Activated naive CD4-positive, alpha-beta T cell treated with anti-CD3 and anti-CD28 coated beads, Interleukin-2, amount 10 ng/mL, durations not matched to agents 7 days and 5 days (primary cell): Measurements from ENCODE around the gene C1QTNF1.

Source experiments
- CTCF ChIA-PET: fragments of 350-600 bp; sonication (Branson Sonifier 250); formaldehyde crosslinking; loops from one replicate; lab custom pipeline; 2021; ENCODE audit warnings: antibody characterized with exemption; lab: Charles Lee
- DNase-seq: peaks from one replicate; pipeline ENCODE4 v3.0.0-alpha.2; 2020
- H3K27ac Mint-ChIP-seq: one replicate; pipeline ENCODE4 v1.8.0; 2021; ENCODE audit warnings: mild to moderate bottlenecking, moderate library complexity, mixed read lengths
- H3K27me3 Mint-ChIP-seq: one replicate; pipeline ENCODE4 v1.8.0; 2021; ENCODE audit warnings: mild to moderate bottlenecking, mixed read lengths
- H3K36me3 Mint-ChIP-seq: one replicate; pipeline ENCODE4 v1.8.0; 2021; ENCODE audit warnings: mixed read lengths
- H3K4me1 Mint-ChIP-seq: one replicate; pipeline ENCODE4 v1.8.0; 2021; ENCODE audit warnings: mixed read lengths
- H3K4me3 Mint-ChIP-seq: one replicate; pipeline ENCODE4 v1.8.0; 2021; ENCODE audit warnings: mild to moderate bottlenecking, moderate library complexity, mixed read lengths
- H3K9me3 Mint-ChIP-seq: one replicate; pipeline ENCODE4 v1.8.0; 2021; ENCODE audit warnings: mixed read lengths

C1QTNF1 gene

DNA sequence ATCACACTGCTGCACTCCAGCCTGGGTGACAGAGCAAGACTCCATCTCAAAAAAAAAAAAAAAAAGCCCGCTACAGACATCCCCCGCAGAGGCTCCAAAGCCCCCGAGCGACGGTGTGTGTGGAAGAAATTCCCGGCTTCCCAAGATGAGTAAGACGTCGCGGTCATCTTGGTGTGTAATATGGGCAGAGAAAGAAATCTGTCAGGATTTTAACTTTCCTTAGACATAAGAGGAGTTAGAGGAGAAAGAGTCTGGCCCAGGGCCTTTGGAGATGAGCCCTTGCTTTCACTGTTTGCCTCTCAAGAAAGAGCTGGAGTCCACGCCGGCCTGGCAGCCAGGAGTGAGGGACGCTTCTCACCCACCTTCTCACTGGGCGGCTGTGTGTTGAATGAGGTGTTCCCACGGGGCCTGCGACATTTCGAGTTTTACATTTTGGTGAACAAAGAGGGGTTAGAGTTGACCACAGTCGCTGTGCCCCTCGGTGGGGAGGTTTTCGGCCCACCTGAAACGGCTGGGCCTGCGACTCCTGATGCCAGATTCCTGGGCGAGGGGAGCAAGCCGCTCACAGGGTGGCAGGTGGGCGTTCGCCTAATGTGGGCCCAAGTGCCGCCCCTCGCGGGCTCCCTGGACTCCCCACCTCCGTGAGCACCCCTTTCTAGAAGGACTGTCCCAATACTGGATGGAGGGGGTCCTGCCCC, 17.9 kb downstream of the C1QTNF1 start:
- Mint-ChIP-seq H3K27ac (no peak overlapping the region), H3K36me3 (no peaks in the 10 kb centered on the region), H3K4me1 (no peaks in the 10 kb centered on the region), H3K9me3 (peaks cover 7% of the 10 kb centered on the region), H3K27me3 (peaks cover 22% of the 10 kb centered on the region), H3K4me3 (no peak overlapping the region)
- no peak for DNase-seq
- CTCF ChIA-PET, result interaction anchor here (0.6 to 1.7 kb wide), 13 partner anchors 8 to 352 kb away, joined by 3 to 7 read pairs (median 4); partner anchors contain the start of gene LGALS3BP

DNA sequence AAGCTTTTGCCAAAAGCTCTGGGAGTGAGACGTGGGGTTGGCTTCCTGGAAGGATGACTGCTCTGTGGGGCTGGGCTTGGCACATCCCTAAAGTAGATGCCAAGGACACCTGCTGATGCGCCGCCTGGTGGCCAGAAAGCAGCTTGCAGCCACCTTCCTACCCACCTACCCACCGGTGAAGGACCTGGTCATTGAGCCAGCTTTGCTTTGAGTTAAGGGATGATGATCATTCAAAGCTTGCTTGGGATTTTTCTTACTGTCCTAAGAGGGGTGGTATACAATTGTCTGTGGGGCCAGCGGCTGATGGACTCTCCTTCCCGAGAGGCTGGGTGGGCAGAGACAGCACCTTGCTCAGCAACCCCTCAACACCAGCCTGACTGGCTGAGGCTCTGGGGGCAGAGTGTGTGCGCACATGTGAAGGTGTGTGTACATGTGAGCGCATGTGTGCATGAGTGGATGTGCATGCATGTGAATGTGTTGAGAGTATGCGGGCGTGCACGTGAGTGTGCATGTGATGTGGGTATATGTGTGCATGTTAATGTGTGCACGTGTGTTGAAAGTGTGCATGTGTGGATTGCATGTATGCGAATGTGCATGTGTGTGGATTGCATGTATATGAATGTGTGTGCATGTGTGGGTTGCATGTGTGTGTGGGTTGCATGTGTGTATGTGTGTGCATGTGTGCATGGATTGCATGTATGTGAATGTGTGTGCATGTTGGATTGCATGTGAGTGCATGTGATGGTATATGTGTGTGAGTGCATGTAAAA, 18.6 kb downstream of the C1QTNF1 start:
- no peak overlapping the region for H3K4me3 Mint-ChIP-seq
- H3K9me3 Mint-ChIP-seq, result peaks cover 7% of the 10 kb centered on the region
- no peaks in the 10 kb centered on the region for H3K36me3 Mint-ChIP-seq
- CTCF ChIA-PET, result interaction anchor here (0.6 to 1.7 kb wide), 12 partner anchors 9 to 90 kb away, joined by 3 to 7 read pairs (median 4); partner anchors contain the start of gene LGALS3BP
- H3K27ac Mint-ChIP-seq, result no peak overlapping the region
- peaks cover 22% of the 10 kb centered on the region for H3K27me3 Mint-ChIP-seq
- peak; percentile 81 for DNase-seq
- no peaks in the 10 kb centered on the region for H3K4me1 Mint-ChIP-seq

DNA sequence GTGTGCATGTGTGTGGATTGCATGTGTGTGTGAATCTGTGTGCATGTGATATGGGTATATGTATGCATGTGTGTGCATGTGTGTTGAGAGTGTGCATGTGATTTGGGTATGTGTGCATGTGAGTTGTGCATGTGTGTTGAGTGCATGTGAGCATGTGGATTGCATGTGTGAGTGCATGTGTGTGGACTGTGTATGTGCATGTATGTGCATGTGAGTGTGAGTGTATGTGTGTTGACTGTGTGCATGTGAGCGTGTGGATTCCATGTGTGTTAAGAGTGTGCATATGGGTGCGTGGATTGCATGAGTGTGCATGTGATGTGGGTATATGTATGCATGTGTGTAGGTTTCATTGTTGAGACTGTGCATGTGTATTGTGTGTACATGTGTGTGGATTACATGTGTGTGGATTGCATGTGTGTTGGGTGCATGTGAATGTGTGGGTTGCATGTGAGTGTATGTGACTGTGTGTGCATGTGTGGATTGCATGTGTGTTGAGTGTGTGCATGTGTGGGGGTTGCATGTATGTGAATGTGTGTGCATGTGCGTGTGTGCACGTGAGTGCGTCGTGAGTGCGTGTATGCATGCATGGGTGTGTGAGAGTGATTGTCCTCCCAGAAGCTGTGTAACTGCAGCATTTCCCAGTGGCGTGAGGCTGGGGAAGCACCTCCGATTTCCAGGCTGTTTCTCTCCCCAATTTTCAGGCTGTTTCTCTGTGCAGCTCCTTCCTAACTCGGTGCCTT, 19.4 kb downstream of the C1QTNF1 start:
- DNase-seq, result no peak
- Mint-ChIP-seq H3K4me3 (no peak overlapping the region), H3K36me3 (no peaks in the 10 kb centered on the region), H3K9me3 (peaks cover 7% of the 10 kb centered on the region), H3K27me3 (peaks cover 22% of the 10 kb centered on the region), H3K27ac (no peak overlapping the region), H3K4me1 (no peaks in the 10 kb centered on the region)
- CTCF ChIA-PET, result interaction anchor here (0.9 to 3.2 kb wide), 6 partner anchors 10 to 349 kb away, joined by 3 to 28 read pairs (median 10); no protein-coding TSS in a partner anchor

DNA sequence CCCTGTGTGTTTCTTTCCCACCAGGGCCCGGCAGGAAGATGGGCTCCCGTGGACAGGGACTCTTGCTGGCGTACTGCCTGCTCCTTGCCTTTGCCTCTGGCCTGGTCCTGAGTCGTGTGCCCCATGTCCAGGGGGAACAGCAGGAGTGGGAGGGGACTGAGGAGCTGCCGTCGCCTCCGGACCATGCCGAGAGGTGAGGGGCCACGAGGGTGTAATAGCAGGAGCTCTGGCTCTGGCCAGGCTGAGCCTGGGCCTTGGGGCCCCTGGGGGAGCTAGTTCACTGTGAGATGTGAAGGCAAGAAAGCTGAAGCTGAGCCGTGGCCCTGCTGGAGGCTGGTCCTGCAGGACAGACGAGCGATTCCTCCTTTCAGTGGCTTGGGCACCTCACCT, 20.0 kb downstream of the C1QTNF1 start:
- H3K9me3 Mint-ChIP-seq, result peaks cover 7% of the 10 kb centered on the region
- CTCF ChIA-PET, result interaction anchor here (0.9 to 3.2 kb wide), 7 partner anchors 10 to 349 kb away, joined by 3 to 28 read pairs (median 5); no protein-coding TSS in a partner anchor
- H3K4me3 Mint-ChIP-seq, result no peak overlapping the region
- DNase-seq, result no peak
- H3K27me3 Mint-ChIP-seq, result peaks cover 22% of the 10 kb centered on the region
- H3K27ac Mint-ChIP-seq, result no peak overlapping the region
- H3K36me3 Mint-ChIP-seq, result no peaks in the 10 kb centered on the region
- no peaks in the 10 kb centered on the region for H3K4me1 Mint-ChIP-seq

DNA sequence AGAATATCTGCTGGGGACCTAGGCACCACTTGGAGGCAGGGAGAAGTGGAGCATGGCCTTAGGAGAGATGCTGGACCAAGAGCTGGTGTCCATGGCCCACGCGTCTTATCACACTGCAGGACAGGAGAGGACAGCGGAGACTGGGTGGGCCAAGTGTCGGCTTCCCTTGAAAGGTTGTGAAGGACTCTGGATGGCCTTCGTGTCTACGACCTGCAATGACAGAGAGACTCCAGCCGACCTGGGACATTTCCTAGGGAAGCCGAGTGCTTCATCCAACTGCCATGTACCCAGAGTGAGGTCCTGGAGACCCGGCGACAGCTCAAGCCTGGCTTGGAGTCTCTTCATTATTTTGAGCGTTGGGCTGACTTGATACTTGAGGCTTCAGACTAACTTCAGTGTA, 20.5 kb downstream of the C1QTNF1 start:
- no peaks in the 10 kb centered on the region for H3K4me1 Mint-ChIP-seq
- no peak for DNase-seq
- no peak overlapping the region for H3K27ac Mint-ChIP-seq
- CTCF ChIA-PET, result interaction anchor here (0.9 to 3.2 kb wide), 8 partner anchors 11 to 348 kb away, joined by 3 to 28 read pairs (median 4); no protein-coding TSS in a partner anchor
- no peaks in the 10 kb centered on the region for H3K36me3 Mint-ChIP-seq
- peaks cover 7% of the 10 kb centered on the region for H3K9me3 Mint-ChIP-seq
- no peak overlapping the region for H3K4me3 Mint-ChIP-seq
- peaks cover 22% of the 10 kb centered on the region for H3K27me3 Mint-ChIP-seq

DNA sequence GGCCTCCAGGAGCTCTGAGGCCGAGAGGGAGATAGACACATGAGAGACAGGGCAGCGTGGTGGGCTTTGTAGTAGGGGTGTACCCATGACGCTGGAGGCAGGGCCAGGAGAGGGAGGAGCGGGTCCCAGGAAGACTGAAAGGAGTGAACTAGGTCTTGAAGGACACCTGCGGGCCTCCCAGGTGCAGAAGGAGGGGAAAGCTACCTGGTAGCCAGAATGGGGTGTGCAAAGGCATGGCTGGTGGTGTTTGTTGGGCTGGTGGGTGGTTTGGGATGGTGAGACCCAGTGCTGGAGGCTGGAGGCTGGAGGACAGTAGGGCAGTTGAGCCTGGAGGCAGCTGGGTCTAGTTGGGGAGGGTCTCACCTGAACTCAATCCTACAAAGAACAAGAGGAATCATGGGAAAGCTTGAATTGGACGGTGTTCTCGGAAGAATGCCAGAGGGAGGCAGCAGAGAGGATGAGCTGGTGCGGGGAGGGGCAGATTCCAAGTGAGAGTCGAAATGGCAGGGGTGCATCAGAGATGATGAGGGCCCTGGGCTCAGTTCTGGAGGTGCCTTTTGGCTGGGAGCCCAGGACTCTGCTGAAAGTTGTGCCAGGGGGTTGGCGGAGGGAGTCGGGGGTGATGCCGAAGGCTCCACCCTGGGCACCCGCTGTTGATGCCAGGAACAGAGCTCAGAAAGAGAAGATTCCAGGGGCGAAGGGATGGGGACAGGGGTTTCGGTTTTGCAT, 21.2 kb downstream of the C1QTNF1 start:
- DNase-seq, result no peak
- H3K27ac Mint-ChIP-seq, result no peak overlapping the region
- H3K4me3 Mint-ChIP-seq, result no peak overlapping the region
- H3K36me3 Mint-ChIP-seq, result no peaks in the 10 kb centered on the region
- CTCF ChIA-PET, result interaction anchor here (0.7 to 3.2 kb wide), 21 partner anchors 9 to 736 kb away, joined by 3 to 28 read pairs (median 4); partner anchors contain the start of gene ENGASE
- H3K4me1 Mint-ChIP-seq, result no peaks in the 10 kb centered on the region
- peaks cover 22% of the 10 kb centered on the region for H3K27me3 Mint-ChIP-seq
- H3K9me3 Mint-ChIP-seq, result peaks cover 7% of the 10 kb centered on the region

DNA sequence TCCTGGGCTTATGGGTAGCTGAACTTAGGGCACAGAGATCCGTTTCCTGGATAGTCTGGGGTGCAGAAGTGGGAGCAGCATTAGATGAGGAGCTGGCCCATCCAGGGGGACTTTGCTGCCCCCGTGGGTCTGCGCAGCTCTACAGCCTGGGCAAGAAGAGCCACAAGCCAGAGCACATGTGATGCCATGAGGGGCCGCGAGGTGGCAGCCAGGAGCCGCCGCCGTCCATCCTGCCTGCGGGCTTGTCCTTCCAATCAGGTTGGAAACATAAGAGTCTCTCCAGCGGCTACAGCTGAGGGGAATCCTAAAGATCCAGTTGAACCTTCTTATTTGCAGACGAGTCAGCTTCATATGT, 21.9 kb downstream of the C1QTNF1 start:
- CTCF ChIA-PET, result interaction anchor here (0.7 to 3.2 kb wide), 18 partner anchors 8 to 737 kb away, joined by 3 to 28 read pairs (median 4); partner anchors contain the start of gene ENGASE
- DNase-seq, result peak; percentile 74
- Mint-ChIP-seq H3K27me3 (peaks cover 22% of the 10 kb centered on the region), H3K27ac (no peak overlapping the region), H3K9me3 (peaks cover 7% of the 10 kb centered on the region), H3K4me3 (no peak overlapping the region), H3K4me1 (no peaks in the 10 kb centered on the region), H3K36me3 (no peaks in the 10 kb centered on the region)

DNA sequence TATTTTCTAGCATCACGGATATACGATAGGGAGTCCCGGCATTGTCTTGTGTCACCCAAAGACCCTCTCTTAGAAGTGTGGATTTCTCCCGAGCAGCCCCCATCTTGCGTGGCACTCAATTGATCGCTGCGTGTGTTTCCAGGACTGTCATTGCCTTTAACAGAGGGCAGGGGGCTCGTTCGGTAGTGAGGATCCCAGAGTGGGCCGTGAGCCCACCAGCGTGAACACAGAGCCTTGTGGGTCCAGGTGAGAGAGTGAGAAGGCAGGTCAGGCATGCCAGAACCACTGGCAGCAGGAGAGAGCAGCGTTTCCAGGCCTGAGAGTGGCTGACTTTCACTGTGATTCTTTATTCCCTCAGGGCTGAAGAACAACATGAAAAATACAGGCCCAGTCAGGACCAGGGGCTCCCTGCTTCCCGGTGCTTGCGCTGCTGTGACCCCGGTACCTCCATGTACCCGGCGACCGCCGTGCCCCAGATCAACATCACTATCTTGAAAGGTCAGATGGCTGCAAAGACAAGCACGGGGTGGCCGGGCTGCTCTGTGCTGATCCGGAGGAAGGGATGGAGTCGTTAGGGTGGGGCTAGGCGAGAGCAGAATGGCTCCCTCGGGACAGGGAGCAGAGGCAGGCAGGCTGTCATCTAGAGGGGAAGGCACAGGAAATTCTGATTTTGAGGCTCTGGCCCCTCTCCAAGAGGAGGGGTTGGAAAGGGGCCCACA, 22.4 kb downstream of the C1QTNF1 start:
- Mint-ChIP-seq H3K36me3 (no peaks in the 10 kb centered on the region), H3K9me3 (peaks cover 7% of the 10 kb centered on the region), H3K27me3 (peaks cover 22% of the 10 kb centered on the region), H3K27ac (no peak overlapping the region), H3K4me3 (no peak overlapping the region), H3K4me1 (no peaks in the 10 kb centered on the region)
- DNase-seq, result no peak
- CTCF ChIA-PET, result interaction anchor here (0.8 to 3.2 kb wide), 14 partner anchors 8 to 738 kb away, joined by 3 to 28 read pairs (median 5); partner anchors contain the start of gene ENGASE

DNA sequence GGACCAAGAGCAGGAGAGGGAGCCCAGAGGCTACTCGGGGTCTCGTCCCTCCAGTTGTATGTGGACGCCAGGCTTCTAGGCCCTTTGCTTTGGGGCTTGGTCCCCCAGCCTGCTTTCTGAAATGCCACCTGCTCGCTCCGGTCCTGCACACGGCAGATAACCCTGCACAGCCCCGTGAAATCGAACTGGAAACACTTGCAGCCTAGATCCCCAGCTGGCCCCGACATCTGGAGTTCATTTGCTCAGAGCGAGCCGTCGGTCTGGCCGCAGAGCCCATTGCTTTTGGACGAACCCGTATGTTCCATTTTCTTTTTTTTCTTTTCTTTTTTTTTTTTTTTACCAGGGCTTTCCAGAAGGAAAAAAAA, 22.9 kb downstream of the C1QTNF1 start:
- CTCF ChIA-PET, result no interaction called here

DNA sequence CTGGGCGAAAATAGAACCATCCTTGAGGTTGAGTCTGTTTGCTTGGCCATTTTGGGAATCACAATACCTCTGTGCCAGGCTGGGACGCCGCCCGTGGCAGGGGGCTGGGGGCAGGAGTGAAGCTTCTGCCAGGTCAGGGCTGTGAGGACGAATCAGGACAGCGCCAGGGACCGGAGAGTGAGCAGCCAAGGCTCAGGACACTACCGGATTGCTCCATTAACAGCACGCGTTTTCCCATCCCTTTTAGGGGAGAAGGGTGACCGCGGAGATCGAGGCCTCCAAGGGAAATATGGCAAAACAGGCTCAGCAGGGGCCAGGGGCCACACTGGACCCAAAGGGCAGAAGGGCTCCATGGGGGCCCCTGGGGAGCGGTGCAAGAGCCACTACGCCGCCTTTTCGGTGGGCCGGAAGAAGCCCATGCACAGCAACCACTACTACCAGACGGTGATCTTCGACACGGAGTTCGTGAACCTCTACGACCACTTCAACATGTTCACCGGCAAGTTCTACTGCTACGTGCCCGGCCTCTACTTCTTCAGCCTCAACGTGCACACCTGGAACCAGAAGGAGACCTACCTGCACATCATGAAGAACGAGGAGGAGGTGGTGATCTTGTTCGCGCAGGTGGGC, 23.4 kb downstream of the C1QTNF1 start:
- Mint-ChIP-seq H3K27me3 (peaks cover 22% of the 10 kb centered on the region), H3K36me3 (no peaks in the 10 kb centered on the region), H3K27ac (no peak overlapping the region), H3K4me1 (no peaks in the 10 kb centered on the region), H3K9me3 (peaks cover 7% of the 10 kb centered on the region), H3K4me3 (no peak overlapping the region)
- no peak for DNase-seq
- CTCF ChIA-PET, result interaction anchor here (0.9 kb wide), 1 partner anchor 38 kb away, joined by 3 read pairs; no protein-coding TSS in a partner anchor

More for the DNA sequence above, 22.9 kb downstream of the C1QTNF1 start:
- Mint-ChIP-seq H3K27me3 (peaks cover 22% of the 10 kb centered on the region), H3K27ac (no peak overlapping the region), H3K4me1 (no peaks in the 10 kb centered on the region), H3K36me3 (no peaks in the 10 kb centered on the region), H3K9me3 (peaks cover 7% of the 10 kb centered on the region), H3K4me3 (no peak overlapping the region)
- no peak for DNase-seq

DNA sequence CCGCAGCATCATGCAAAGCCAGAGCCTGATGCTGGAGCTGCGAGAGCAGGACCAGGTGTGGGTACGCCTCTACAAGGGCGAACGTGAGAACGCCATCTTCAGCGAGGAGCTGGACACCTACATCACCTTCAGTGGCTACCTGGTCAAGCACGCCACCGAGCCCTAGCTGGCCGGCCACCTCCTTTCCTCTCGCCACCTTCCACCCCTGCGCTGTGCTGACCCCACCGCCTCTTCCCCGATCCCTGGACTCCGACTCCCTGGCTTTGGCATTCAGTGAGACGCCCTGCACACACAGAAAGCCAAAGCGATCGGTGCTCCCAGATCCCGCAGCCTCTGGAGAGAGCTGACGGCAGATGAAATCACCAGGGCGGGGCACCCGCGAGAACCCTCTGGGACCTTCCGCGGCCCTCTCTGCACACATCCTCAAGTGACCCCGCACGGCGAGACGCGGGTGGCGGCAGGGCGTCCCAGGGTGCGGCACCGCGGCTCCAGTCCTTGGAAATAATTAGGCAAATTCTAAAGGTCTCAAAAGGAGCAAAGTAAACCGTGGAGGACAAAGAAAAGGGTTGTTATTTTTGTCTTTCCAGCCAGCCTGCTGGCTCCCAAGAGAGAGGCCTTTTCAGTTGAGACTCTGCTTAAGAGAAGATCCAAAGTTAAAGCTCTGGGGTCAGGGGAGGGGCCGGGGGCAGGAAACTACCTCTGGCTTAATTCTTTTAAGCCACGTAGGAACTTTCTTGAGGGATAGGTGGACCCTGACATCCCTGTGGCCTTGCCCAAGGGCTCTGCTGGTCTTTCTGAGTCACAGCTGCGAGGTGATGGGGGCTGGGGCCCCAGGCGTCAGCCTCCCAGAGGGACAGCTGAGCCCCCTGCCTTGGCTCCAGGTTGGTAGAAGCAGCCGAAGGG, 24.2 kb downstream of the C1QTNF1 start:
- H3K4me1 Mint-ChIP-seq, result no peaks in the 10 kb centered on the region
- no peak overlapping the region for H3K4me3 Mint-ChIP-seq
- peaks cover 4% of the 10 kb centered on the region for H3K9me3 Mint-ChIP-seq
- CTCF ChIA-PET, result interaction anchor here (0.9 to 1.5 kb wide), 2 partner anchors 37 to 344 kb away, joined by 3 to 4 read pairs; no protein-coding TSS in a partner anchor
- H3K27ac Mint-ChIP-seq, result no peak overlapping the region
- peaks cover 25% of the 10 kb centered on the region for H3K27me3 Mint-ChIP-seq
- DNase-seq, result no peak
- H3K36me3 Mint-ChIP-seq, result no peaks in the 10 kb centered on the region
